Brain microvascular endothelial cell (primary cell): ENCODE data around the gene ATP8A2.

Experiments used
- DNase-seq: peaks from one replicate; pipeline ENCODE4 v3.0.0-alpha.2; 2020
- H3K27ac ChIP-seq: fragments of 250-450 bp; sonication (Bioruptor Pico); 2 replicates; pipeline ENCODE4 v1.5.1; 2020; ENCODE audit warnings: mild to moderate bottlenecking, moderate library complexity
- H3K27me3 ChIP-seq: fragments of 250-450 bp; sonication (Bioruptor Pico); replicated peaks from 2 replicates; pipeline ENCODE4 v1.5.1; 2020; ENCODE audit warnings: mild to moderate bottlenecking
- H3K36me3 ChIP-seq: fragments of 250-450 bp; sonication (Bioruptor Pico); replicated peaks from 2 replicates; pipeline ENCODE4 v1.5.1; 2020; ENCODE audit warnings: mild to moderate bottlenecking
- H3K4me3 ChIP-seq: 2 replicates; pipeline ENCODE4 v1.5.1; 2011; ENCODE audit warnings: low read depth, mild to moderate bottlenecking, control low read depth, low read length, moderate library complexity
- in situ Hi-C: cut with HindIII; loops from 2 replicates; pipeline ENCODE4 v1.10.0; 2017; ENCODE audit warnings: low sequenced_read_pairs, low pct_ligation_motif_present
- TF ChIP-seq, protein P1 (sequence below): IDR thresholded peaks from 2 replicates; pipeline ENCODE4 v1.5.1; 2011; ENCODE audit warnings: low read depth, mild to moderate bottlenecking, moderate library complexity, low read length, control low read depth, inconsistent platforms; ENCODE audit errors: missing control alignments

ATP8A2 gene

GRCh38 chr13:25872481-25873241 lies 500.9 kb downstream of the ATP8A2 start:
- in situ Hi-C loops: no loop called here
- H3K27me3 ChIP-seq: no peaks in the 10 kb centered on the region
- TF ChIP-seq, protein P1, sequence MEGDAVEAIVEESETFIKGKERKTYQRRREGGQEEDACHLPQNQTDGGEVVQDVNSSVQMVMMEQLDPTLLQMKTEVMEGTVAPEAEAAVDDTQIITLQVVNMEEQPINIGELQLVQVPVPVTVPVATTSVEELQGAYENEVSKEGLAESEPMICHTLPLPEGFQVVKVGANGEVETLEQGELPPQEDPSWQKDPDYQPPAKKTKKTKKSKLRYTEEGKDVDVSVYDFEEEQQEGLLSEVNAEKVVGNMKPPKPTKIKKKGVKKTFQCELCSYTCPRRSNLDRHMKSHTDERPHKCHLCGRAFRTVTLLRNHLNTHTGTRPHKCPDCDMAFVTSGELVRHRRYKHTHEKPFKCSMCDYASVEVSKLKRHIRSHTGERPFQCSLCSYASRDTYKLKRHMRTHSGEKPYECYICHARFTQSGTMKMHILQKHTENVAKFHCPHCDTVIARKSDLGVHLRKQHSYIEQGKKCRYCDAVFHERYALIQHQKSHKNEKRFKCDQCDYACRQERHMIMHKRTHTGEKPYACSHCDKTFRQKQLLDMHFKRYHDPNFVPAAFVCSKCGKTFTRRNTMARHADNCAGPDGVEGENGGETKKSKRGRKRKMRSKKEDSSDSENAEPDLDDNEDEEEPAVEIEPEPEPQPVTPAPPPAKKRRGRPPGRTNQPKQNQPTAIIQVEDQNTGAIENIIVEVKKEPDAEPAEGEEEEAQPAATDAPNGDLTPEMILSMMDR: no peak

DNA sequence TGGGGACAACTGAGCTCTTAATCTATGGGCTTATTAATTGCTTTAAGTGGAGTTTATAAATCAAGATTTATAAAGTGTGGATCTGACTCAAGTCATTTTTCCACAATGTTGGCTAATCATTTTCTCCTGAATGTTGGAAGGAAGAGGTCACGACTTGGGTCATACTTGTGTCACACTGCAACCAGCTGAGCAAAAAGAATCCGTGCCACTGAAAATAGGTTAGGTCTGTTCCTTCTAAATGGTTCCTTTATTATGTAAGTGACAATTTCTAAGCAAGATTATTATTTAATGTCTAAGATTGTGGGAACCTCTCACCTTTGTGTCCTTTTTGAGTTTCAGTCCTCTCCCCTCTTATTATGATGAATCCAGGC lies 501.5 kb downstream of the ATP8A2 start:
- in situ Hi-C loops: no loop called here
- Histone ChIP-seq H3K4me3 (no peak overlapping the region), H3K36me3 (no peaks in the 10 kb centered on the region), H3K27me3 (no peaks in the 10 kb centered on the region), H3K27ac (no peak overlapping the region)
- DNase-seq: no peak
- TF ChIP-seq, protein P1: no peak

More at GRCh38 chr13:25872481-25873241, 500.9 kb downstream of the ATP8A2 start:
- no peak for DNase-seq
- Histone ChIP-seq H3K4me3 (no peak overlapping the region), H3K36me3 (no peaks in the 10 kb centered on the region), H3K27ac (no peak overlapping the region)

GRCh38 chr13:25874064-25874737 lies 502.4 kb downstream of the ATP8A2 start:
- TF ChIP-seq, protein P1: no peak
- Histone ChIP-seq H3K36me3 (no peaks in the 10 kb centered on the region), H3K27ac (no peak overlapping the region), H3K27me3 (no peaks in the 10 kb centered on the region), H3K4me3 (no peak overlapping the region)
- in situ Hi-C loops: no loop called here
- no peak for DNase-seq

DNA sequence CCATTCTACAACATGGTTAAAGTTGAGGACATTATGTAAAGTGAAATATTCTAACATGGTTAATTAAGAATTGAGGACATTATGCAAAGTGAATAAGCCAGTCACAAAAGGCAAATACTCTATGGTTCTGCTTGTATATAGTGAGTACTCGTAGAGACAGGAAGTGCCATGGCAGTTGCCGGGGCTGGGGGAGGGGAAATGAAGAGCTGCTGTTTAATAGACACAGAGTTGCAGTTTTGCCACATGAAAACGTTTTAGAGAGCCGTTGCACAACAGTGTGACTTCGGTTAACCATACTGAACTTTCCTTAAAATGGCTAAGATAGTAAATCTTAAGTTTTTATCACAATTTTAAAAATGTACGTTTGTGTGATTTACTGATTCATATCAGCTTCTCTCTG lies 503.1 kb downstream of the ATP8A2 start:
- Histone ChIP-seq H3K36me3 (no peaks in the 10 kb centered on the region), H3K27ac (no peak overlapping the region), H3K4me3 (no peak overlapping the region), H3K27me3 (no peaks in the 10 kb centered on the region)
- no peak for DNase-seq
- in situ Hi-C loops: no loop called here
- TF ChIP-seq, protein P1: no peak

- H3K4me3 ChIP-seq: no peak overlapping the region
- TF ChIP-seq, protein P1: no peak
Measured at GRCh38 chr13:25876247-25876646, 504.5 kb downstream of the ATP8A2 start.

More at GRCh38 chr13:25876247-25876646, 504.5 kb downstream of the ATP8A2 start:
- no peaks in the 10 kb centered on the region for H3K27me3 ChIP-seq
- H3K27ac ChIP-seq: no peak overlapping the region
- no peaks in the 10 kb centered on the region for H3K36me3 ChIP-seq
- in situ Hi-C loops: no loop called here
- DNase-seq: no peak
